Upper lobe of left lung (tissue), 6 donors: ENCODE measurements around the gene GPR21. TPM values are rescaled to one million over a fixed set of nuclear protein-coding genes. Genes with fewer than 3 reads are reported as not detected.

Experiments used
- ATAC-seq, 2 donors: fragments of 200-7000 bp; cut with Tn5 transposase; one replicate each; pipeline ENCODE4 v1.9.1; 2022; ENCODE audit warnings: mild to moderate bottlenecking in 2 of 2, moderate library complexity in 2 of 2; ENCODE audit not compliant: low FRiP score in 2 of 2
- DNase-seq, 2 donors: peaks; one replicate each; pipeline ENCODE4 v3.0.0-alpha.2; 2019 to 2020
- H3K27ac ChIP-seq, 4 donors: fragments of 200-600 bp; sonication (generic); one replicate each; pipeline ENCODE4 v1.5.1; 2016 to 2019
- H3K27me3 ChIP-seq, 4 donors: fragments of 200-600 bp; sonication (generic); one replicate each; pipeline ENCODE4 v1.5.1; 2017 to 2019
- H3K36me3 ChIP-seq, 4 donors: fragments of 200-600 bp; sonication (generic); one replicate each; pipeline ENCODE4 v1.5.1; 2016 to 2019
- H3K4me1 ChIP-seq, 4 donors: fragments of 200-600 bp; sonication (generic); one replicate each; pipeline ENCODE4 v1.5.1; 2018 to 2019
- H3K4me3 ChIP-seq, 4 donors: fragments of 200-600 bp; sonication (generic); one replicate each; pipeline ENCODE4 v1.5.1; 2017 to 2019; ENCODE audit warnings: mild to moderate bottlenecking in 2 of 4, moderate library complexity in 1 of 4
- H3K9me3 ChIP-seq, 4 donors: fragments of 200-600 bp; sonication (generic); one replicate each; pipeline ENCODE4 v1.5.1; 2018 to 2019
- CTCF ChIP-seq, 6 experiments: fragments of 450-650 bp in 4 of 6; fragments of 200-600 bp in 2 of 6; sonication (generic) in 2 of 6; IDR thresholded peaks; one replicate each; pipeline ENCODE4 v1.5.1; 2016 to 2019; ENCODE audit warnings: antibody characterized with exemption in 6 of 6
- EP300 ChIP-seq, 4 donors: sonication (generic); formaldehyde crosslinking; IDR thresholded peaks; one replicate each; pipeline ENCODE4 v1.5.1; 2017; ENCODE audit warnings: antibody characterized with exemption in 4 of 4, control low read depth in 2 of 4
- POLR2A ChIP-seq, 4 donors: fragments of 450-650 bp; IDR thresholded peaks; one replicate each; pipeline ENCODE4 v1.5.1; 2016 to 2017; ENCODE audit warnings: antibody characterized with exemption in 4 of 4, mild to moderate bottlenecking in 2 of 4
- POLR2AphosphoS5 ChIP-seq, 2 donors: sonication (generic); formaldehyde crosslinking; IDR thresholded peaks; one replicate each; pipeline ENCODE4 v1.5.1; 2017; ENCODE audit warnings: antibody characterized with exemption in 2 of 2
- WGBS, 2 donors: methylation state at CpG; one replicate each; pipeline ENCODE4 v1.1.5; 2017 to 2018; 5-methylcytosine and 5-hydroxymethylcytosine counted together
- total RNA-seq, 6 donors: library from RNA; depleted of rRNA in 4 of 6; stranded (reverse); fragments of >200 nt in 4 of 6; gene quantifications; one replicate each; pipeline versions ENCODE4 v1.1.0 to v1.2.1, GENCODE V29; 2016 to 2021
- donor health status: DM: no; HTN: no; CAD: no; lungs with moderate emphysema.
- donor health status: DM: no; HTN: yes; CAD: no; lungs with severe emphysema.

The GPR21 gene
- total RNA-seq, 6 donors from 2014 or later, result 1.6 to 3.1 (median 2.1) TPM; not detected in 3

DNA sequence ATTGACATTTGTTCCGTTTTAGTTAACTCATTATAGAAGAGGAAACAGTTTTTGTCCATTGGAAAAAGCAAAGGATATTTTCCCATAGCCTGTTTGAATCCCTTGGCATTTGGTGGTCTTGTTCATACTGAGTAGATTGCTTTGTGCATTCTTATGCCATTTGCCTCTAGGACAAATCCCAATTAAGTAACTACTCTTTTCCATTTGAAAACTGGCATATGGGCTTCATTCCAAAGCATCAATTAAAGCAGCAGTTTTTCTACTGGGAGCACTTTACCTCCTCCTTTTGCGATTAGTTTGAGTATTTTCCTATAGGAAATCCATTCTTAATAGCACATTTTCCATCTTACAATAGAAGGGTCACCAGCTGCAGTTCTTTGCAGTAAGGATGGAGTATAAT is 31.2 kb downstream of the GPR21 start:
- no peaks in the 10 kb centered on the region for H3K9me3 ChIP-seq
- ATAC-seq (no peak), DNase-seq (no peak)
- no peak overlapping the region for H3K27ac ChIP-seq
- 86 to 89% methylated on average over 2 of the region's 2 CpGs for whole genome bisulfite sequencing, 2 donors
- H3K4me1 ChIP-seq, result no peaks in the 10 kb centered on the region
- peaks cover 7 to 48% (median 14%) of the 10 kb centered on the region in 4 donors for H3K36me3 ChIP-seq
- no peak overlapping the region for H3K4me3 ChIP-seq
- TF ChIP-seq EP300 (IDR thresholded peaks at IDR 0.05), result no peak
- H3K27me3 ChIP-seq, result no peaks in the 10 kb centered on the region

DNA sequence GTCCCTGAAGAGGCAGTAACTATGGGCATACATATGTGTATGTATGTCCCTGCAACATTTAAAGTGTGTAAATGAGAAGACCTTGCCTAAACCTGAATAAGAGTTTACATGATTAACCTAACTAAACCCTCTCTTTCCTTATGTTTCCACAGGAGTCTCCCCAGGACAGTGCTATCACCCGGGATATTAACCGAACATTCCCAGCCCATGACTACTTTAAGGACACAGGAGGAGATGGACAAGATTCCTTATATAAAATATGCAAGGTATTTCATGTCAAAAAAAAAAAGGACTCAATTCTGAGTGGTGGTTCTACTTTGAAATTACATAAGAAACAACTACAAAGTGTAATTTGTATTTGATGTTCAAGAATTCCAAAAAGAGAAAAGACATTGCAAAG is 31.7 kb downstream of the GPR21 start:
- no peak for TF ChIP-seq POLR2AphosphoS5 (IDR thresholded peaks at IDR 0.05)
- no peak for TF ChIP-seq POLR2A (IDR thresholded peaks at IDR 0.05)
- no peak for TF ChIP-seq CTCF (IDR thresholded peaks at IDR 0.05)
- no peak for TF ChIP-seq EP300 (IDR thresholded peaks at IDR 0.05)
- H3K27ac ChIP-seq, result no peak overlapping the region
- no peak for ATAC-seq
- DNase-seq, result no peak
- no peaks in the 10 kb centered on the region for H3K27me3 ChIP-seq
- peaks cover 7 to 53% (median 14%) of the 10 kb centered on the region in 4 donors for H3K36me3 ChIP-seq
- no peaks in the 10 kb centered on the region for H3K4me1 ChIP-seq
- no peaks in the 10 kb centered on the region for H3K9me3 ChIP-seq
- 87 to 92% methylated on average over 2 of the region's 2 CpGs for WGBS, 2 donors
- no peak overlapping the region for H3K4me3 ChIP-seq

GRCh38 chr9:123067136-123067535 is 33.7 kb downstream of the GPR21 start:
- DNase-seq (no peak), ATAC-seq (no peak)
- Histone ChIP-seq H3K4me1 (no peaks in the 10 kb centered on the region), H3K36me3 (peaks cover 7 to 65% (median 17%) of the 10 kb centered on the region in 4 donors), H3K9me3 (no peaks in the 10 kb centered on the region), H3K4me3 (no peak overlapping the region), H3K27me3 (no peaks in the 10 kb centered on the region), H3K27ac (no peak overlapping the region)
- no peak for TF ChIP-seq EP300 (IDR thresholded peaks at IDR 0.05)
- no peak for TF ChIP-seq POLR2AphosphoS5 (IDR thresholded peaks at IDR 0.05)
- TF ChIP-seq CTCF (IDR thresholded peaks at IDR 0.05), result no peak
- TF ChIP-seq POLR2A (IDR thresholded peaks at IDR 0.05), result no peak
- 90 to 94% methylated on average over 1 of the region's 1 CpG for WGBS, 2 donors

- Histone ChIP-seq H3K4me1 (peaks cover 0 to 9% (median 2%) of the 10 kb centered on the region in 4 donors), H3K27me3 (no peaks in the 10 kb centered on the region), H3K27ac (no peak overlapping the region), H3K36me3 (peaks cover 7 to 76% (median 17%) of the 10 kb centered on the region in 4 donors), H3K4me3 (no peak overlapping the region), H3K9me3 (no peaks in the 10 kb centered on the region)
- ATAC-seq (no peak), DNase-seq (no peak)
- WGBS, 2 donors, result 77% methylated on average over 3 of the region's 3 CpGs
- TF ChIP-seq CTCF (IDR thresholded peaks at IDR 0.05) (no peak), POLR2AphosphoS5 (IDR thresholded peaks at IDR 0.05) (no peak), EP300 (IDR thresholded peaks at IDR 0.05) (no peak), POLR2A (IDR thresholded peaks at IDR 0.05) (no peak)
These were observed 35.6 kb downstream of the GPR21 start for GRCh38 chr9:123069010-123069481.

GRCh38 chr9:123070198-123070597 is 36.7 kb downstream of the GPR21 start:
- Histone ChIP-seq H3K27ac (no peak overlapping the region), H3K9me3 (no peaks in the 10 kb centered on the region), H3K4me1 (peaks cover 0 to 14% (median 6%) of the 10 kb centered on the region in 4 donors), H3K36me3 (peaks cover 7 to 70% (median 17%) of the 10 kb centered on the region in 4 donors), H3K4me3 (no peak overlapping the region), H3K27me3 (no peaks in the 10 kb centered on the region)
- no peak for ATAC-seq
- no peak for DNase-seq
- no peak for TF ChIP-seq CTCF (IDR thresholded peaks at IDR 0.05)
- no peak for TF ChIP-seq POLR2AphosphoS5 (IDR thresholded peaks at IDR 0.05)
- TF ChIP-seq POLR2A (IDR thresholded peaks at IDR 0.05), result no peak
- TF ChIP-seq EP300 (IDR thresholded peaks at IDR 0.05), result no peak
